Iris pigment epithelial cell (primary cell): Measurements from ENCODE around the gene TCF7.

Source experiments
- DNase-seq: peaks from one replicate; pipeline ENCODE4 v3.0.0-alpha.2; 2011; ENCODE audit warnings: low read depth

Gene TCF7

DNA sequence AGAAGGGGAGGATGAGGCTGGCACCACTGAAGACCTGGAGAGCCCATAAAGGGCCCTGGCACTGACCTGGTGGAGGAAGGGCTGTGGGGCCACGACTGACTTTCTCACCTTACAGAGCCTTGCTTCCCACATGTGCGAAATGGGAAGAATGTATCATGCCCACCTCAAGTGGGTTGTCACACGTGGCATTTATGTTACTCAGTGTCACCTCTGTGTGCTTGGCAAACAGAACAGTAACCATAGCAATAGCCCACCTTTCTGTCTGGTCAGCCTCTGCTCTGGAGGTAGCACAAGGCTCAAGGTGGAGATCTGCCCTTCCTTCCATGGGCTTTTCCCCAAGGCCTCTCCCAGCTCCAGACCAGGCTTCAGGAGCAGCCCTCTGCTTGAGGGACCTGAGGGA, 16.7 kb downstream of the TCF7 start:
- DNase-seq = no peak

DNA sequence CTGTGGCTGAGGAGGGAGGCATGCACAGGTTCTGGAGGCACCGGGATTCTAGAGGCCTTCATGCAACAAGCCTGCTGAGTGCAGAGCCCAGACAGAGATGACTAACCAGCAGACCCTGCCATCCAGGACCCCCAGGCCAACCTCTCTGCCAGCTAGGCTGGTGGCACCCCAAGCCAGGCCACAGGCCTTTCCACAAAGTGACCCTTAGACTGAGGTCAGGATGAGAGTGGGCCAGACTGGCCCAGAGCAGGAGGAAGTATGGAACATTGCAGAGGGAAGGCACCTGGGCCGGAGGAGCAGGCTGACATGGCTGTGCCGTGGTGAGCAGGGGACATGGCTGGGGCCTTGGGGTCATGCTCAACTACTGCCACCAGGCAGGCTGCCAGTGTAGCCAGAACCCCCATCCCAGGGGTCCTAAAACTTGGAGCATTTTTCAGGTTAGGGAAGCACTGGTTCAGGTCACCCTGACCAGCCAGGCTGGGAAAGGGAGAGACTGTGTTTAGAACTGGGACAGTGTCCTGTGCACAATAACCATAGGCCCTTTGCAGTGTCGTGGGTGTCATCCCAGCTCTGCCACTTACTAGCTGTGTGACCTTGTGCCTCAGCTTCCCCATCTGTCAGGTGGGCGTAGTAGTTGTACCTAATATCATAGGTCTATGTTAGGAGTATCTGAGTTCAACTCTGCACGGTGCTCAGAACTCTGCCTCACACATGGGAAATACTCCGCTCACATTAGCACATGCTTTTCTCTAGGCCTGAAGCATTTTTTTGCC, 17.3 kb downstream of the TCF7 start:
- DNase-seq = no peak

GRCh38 chr5:134132372-134133187, 18.1 kb downstream of the TCF7 start:
- DNase-seq = no peak

DNA sequence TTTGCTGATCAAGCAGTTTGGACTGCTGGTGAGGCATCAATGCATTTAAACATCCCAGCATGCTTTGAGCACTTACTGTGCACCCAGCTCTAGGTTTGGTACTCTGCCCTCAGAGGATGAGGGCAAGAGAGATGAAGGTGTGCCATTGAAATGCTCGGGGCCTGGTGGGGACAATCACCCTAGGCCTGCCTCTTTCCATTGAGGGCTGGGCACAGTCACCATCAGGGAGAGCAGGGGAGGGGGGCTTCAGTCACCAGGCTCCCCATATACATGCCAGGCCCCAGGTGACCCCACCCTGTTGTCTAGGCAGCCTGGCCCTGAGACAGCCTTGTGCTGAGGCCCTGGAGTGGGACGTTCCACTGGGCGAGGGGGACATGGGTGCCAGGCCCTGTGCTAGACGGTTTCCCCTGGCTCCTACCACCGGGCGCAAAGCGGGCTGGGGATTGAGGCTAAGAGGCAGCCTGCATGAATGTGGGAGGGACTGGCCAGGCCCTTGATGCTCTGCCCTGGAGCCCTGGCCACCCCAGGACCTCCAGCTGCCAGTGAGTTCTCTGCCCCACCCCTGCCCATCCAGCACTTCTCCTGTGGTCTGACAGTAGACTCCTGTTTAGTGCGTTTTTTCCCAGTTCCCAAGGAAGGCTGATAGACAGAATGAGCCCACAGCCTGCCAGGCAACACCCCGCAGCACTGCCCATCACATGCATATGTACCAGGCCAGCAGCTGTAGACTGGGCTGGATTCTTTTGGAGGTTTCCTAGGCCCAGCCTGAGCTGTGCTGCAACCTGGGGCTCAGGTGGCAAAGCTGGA, 18.9 kb downstream of the TCF7 start:
- no peak for DNase-seq

DNA sequence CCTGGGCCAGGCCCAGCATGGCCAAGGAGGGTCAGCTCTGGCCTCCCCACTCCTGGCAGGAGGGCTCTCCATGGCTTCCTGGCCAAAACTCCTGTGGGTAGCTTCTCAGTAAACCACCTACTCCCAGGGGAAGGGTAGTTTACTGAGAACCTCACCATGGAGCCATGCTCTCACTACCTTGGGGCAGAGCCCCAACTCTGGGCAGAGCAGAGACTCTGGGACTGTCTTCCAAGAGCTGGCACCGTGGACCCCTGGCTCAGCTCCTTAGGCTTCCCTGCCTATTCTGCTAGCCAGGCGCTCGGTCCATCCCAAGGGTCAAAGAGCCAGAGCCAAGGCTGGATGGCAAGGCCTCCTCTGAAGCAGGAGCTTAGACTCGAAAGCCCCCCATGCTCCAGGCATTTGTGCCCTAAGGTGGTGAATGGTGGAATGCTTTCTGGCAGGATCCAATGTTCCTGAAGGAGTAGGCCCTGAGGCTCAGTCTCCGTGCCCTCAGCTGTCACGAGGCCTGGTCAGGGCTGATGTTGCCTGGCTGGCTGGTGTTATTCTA, 19.6 kb downstream of the TCF7 start:
- no peak for DNase-seq

DNA sequence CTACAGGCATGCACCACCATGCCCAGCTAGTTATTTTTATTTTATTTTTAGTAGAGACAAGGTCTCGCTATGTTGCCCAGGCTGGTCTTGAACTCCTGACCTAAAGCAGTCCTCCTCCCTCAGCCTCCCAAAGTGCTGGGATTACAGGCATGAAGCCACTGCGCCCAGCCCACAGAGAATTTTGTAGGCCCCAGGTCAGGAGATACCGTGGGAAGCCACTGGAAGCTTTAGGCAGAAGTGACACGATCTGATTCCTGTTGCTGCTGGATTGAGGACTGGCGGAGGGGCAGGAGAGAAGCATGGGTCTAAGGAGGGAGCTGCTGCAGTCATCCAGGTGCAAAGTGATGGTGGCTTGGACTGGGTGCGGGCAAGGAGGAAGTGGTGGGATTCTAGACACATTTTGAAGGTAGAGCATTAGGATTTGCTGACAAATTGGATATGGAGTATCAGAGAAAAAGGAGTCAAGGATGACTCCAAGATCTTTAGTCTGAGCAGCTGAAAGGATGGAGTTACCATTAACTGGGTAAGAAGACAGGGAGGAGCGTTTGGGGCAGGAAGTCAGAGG, 20.7 kb downstream of the TCF7 start:
- no peak for DNase-seq

GRCh38 chr5:134136221-134136631, 21.7 kb downstream of the TCF7 start:
- DNase-seq = no peak

DNA sequence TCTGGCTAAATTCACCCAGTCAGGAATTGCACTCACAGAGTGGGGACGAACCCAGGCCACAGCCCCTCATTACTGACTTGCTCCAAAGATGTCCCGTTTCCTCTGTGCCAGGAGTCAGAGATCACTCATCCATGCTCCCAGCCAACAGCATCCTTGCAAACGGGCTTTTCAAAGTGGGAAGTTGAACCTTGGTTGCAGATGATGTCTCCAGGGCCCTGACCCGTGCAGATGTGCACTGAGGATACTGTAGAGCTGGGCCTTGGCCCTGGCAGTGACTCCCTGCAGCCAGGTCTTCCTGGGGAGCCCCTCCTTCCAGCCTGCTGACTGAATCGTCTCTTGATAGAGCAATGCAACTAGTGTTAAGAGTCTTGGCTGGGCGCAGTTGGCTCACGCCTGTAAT, 22.3 kb downstream of the TCF7 start:
- no peak for DNase-seq

- peak; percentile 62 for DNase-seq
Observed at GRCh38 chr5:134138416-134139376, 24.2 kb downstream of the TCF7 start.

- no peak for DNase-seq
Observed at GRCh38 chr5:134139377-134139851, 24.9 kb downstream of the TCF7 start.

GRCh38 chr5:134139891-134140469, 25.5 kb downstream of the TCF7 start:
- DNase-seq = no peak

- DNase-seq = peak; percentile 72
Observed at GRCh38 chr5:134140530-134141201, 26.2 kb downstream of the TCF7 start.

- no peak for DNase-seq
Observed at GRCh38 chr5:134141331-134142050, 27.0 kb downstream of the TCF7 start.

- DNase-seq = no peak
Observed at GRCh38 chr5:134142052-134142451, 27.6 kb downstream of the TCF7 start.

DNA sequence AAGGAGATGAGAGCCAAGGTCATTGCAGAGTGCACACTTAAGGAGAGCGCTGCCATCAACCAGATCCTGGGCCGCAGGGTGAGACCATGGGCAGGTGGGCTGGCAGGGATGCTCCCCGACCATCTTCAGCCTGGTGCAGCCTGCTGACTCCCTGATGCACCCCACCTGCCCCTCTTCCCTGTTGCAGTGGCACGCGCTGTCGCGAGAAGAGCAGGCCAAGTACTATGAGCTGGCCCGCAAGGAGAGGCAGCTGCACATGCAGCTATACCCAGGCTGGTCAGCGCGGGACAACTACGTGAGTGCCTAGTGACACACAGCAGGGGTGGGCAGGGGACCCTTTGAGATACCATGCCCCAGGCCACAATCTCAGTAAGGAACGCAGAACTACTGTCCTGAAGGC, 28.3 kb downstream of the TCF7 start:
- no peak for DNase-seq

- no peak for DNase-seq
Observed at GRCh38 chr5:134143431-134143830, 28.9 kb downstream of the TCF7 start.

DNA sequence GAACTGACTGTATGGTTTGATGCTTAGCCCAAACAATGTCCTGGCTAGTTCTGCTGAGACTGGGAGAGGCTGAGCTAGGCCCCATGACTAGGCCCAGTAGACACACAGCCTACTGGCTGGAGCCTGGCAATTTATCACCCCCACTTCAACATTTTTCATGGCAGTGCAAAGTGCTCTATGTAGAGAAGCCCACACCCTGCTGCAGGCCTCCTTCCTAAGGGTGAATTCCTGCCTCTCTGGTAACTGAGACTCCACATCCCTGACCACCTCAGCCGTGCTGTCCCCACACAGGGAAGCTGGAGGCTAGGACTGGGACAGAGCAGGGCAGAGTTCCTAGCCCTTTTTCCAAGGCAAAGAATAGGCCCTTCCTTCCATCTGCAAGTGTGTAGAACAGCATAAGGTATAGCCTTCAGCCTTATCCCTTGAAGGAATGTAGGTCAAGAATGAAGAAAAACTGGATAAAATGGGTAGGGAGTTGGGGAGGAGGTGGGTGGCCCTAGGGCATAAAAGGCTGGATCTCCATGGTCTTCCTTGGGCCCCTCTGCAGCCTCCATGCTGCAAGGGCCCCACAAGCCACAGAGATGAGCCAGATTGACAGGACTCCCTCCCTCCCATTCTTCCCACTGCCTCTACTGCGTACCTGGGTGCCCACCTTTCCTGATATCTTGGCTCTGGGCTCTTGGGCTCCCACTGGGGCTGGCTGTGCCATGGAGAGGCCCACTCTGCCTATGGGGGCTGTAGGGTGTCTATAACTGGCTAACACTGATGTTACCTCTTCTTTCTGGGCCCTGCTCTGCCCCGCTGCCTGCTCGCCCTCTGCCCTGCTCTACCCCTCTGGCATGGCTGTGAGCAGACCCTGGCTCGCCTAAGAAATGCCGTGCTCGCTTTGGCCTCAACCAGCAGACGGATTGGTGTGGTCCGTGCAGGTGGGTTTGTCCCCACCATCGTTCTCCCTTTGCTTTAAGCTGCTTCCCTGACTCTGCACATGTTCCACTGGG, 29.8 kb downstream of the TCF7 start:
- DNase-seq = no peak
